ENCODE measurements around the gene FAM98C.
"Not testable (repeated sequence)": the region's sequence is repeated elsewhere in the genome, so short reads cannot be mapped to it uniquely, and the experiment has no call there.

The FAM98C gene

GRCh38 chr19:38400361-38400760 is 2.5 kb upstream of the FAM98C start:
- DNase-seq = no peak

GRCh38 chr19:38401148-38401547 is 1.7 kb upstream of the FAM98C start:
- no peak for DNase-seq

GRCh38 chr19:38402623-38402966 is 298 bp upstream of the FAM98C start:
- DNase-seq = no peak

GRCh38 chr19:38404858-38405257 is 2.0 kb downstream of the FAM98C start:
- no peak for DNase-seq

- DNase-seq = no peak
These were observed 2.4 kb downstream of the FAM98C start for GRCh38 chr19:38405276-38405675.

- DNase-seq = no peak
These were observed 6.8 kb downstream of the FAM98C start for GRCh38 chr19:38409631-38410133.

- DNase-seq = not testable (repeated sequence)
These were observed 7.5 kb downstream of the FAM98C start for GRCh38 chr19:38410407-38410806.

- DNase-seq = no peak
These were observed 8.3 kb downstream of the FAM98C start for GRCh38 chr19:38411041-38411712.

GRCh38 chr19:38411898-38412297 is 9.0 kb downstream of the FAM98C start:
- not testable (repeated sequence) for DNase-seq

GRCh38 chr19:38412491-38412890 is 9.6 kb downstream of the FAM98C start:
- DNase-seq = no peak

- DNase-seq = no peak
These were observed 10.1 kb downstream of the FAM98C start for GRCh38 chr19:38412961-38413360.

GRCh38 chr19:38413416-38413815 is 10.5 kb downstream of the FAM98C start:
- no peak for DNase-seq

GRCh38 chr19:38417146-38417543 is 14.3 kb downstream of the FAM98C start:
- no peak for DNase-seq

GRCh38 chr19:38417544-38418506 is 14.9 kb downstream of the FAM98C start:
- DNase-seq = no peak

GRCh38 chr19:38420935-38421334 is 18.0 kb downstream of the FAM98C start:
- DNase-seq = no peak

- DNase-seq = no peak
These were observed 19.0 kb downstream of the FAM98C start for GRCh38 chr19:38421856-38422255.

- DNase-seq = no peak
These were observed 19.5 kb downstream of the FAM98C start for GRCh38 chr19:38422438-38422837.

GRCh38 chr19:38424272-38424671 is 21.4 kb downstream of the FAM98C start:
- DNase-seq = no peak

- DNase-seq = no peak
These were observed 22.4 kb downstream of the FAM98C start for GRCh38 chr19:38425222-38425809.

GRCh38 chr19:38425810-38426466 is 23.0 kb downstream of the FAM98C start, which contains the start of gene RASGRP4:
TSS of gene RASGRP4 (minus strand) at chr19:38426219. CDS start at chr19:38426091, 128 bp downstream.
- no peak for DNase-seq

- DNase-seq = not testable (repeated sequence)
These were observed 24.3 kb downstream of the FAM98C start for GRCh38 chr19:38427035-38427677.

GRCh38 chr19:38429055-38429810 is 26.3 kb downstream of the FAM98C start:
- no peak for DNase-seq
